IPS-18c (cell line): ENCODE results near the gene CNRIP1.

Source experiments
- H3K4me3 ChIP-seq: 2 replicates; pipeline ENCODE4 v1.7.0; 2013; ENCODE audit warnings: low read depth, mild to moderate bottlenecking, low read length, moderate library complexity; ENCODE audit not compliant: insufficient read depth
- H3K9me3 ChIP-seq: one replicate; pipeline ENCODE4 v1.6.1; 2013; ENCODE audit warnings: mild to moderate bottlenecking, low read length, moderate library complexity; ENCODE audit not compliant: control insufficient read depth, insufficient read depth

The CNRIP1 gene

DNA sequence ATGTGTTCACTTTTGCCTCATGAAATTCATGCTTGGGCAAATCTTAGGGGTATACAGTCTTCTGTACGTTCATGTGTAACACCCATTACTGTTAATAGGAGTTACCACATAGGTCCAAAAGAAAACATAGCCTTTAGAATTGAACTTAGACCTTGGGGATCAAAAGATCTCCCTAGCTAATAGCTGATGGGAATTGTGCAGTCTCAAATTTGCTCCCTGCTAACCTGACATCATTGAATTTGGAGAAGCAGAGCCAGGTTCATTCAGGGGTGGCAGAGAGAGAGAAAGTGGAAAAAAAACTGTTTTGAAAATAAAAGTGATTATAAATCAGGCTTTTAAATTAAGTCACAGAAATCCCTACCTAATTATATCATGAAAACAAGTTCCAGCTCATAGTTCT lies 39.4 kb downstream of the CNRIP1 start:
- Histone ChIP-seq H3K4me3 (no peak overlapping the region), H3K9me3 (no peaks in the 10 kb centered on the region)

DNA sequence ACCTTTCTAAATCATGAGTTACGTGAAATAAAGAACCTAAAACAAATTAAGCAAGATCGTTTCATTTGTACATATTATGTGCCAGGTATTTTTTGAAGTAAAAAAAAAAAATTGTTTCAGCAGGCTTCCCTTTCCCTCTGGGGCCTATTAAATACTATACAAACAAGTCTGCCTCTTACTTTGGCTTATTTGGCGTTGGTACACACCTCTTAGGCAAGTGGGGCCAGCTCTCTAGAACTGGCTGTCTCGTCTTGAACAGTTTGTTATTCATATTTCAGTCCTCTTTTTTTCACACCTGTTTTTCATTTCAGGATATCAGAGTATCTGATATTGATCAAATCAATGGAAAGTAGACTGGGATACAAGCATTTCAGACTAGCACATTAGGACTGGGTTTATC lies 40.1 kb downstream of the CNRIP1 start:
- no peak overlapping the region for H3K4me3 ChIP-seq
- H3K9me3 ChIP-seq = no peaks in the 10 kb centered on the region

GRCh38 chr2:68278169-68278568 lies 41.6 kb downstream of the CNRIP1 start:
- no peaks in the 10 kb centered on the region for H3K9me3 ChIP-seq

GRCh38 chr2:68274022-68274421 lies 45.7 kb downstream of the CNRIP1 start:
- H3K9me3 ChIP-seq = no peaks in the 10 kb centered on the region
- H3K4me3 ChIP-seq = no peak overlapping the region

More at GRCh38 chr2:68278169-68278568, 41.6 kb downstream of the CNRIP1 start:
- H3K4me3 ChIP-seq = no peak overlapping the region

- no peak overlapping the region for H3K4me3 ChIP-seq
- H3K9me3 ChIP-seq = no peaks in the 10 kb centered on the region
Observed at GRCh38 chr2:68272246-68272994, 47.3 kb downstream of the CNRIP1 start.

DNA sequence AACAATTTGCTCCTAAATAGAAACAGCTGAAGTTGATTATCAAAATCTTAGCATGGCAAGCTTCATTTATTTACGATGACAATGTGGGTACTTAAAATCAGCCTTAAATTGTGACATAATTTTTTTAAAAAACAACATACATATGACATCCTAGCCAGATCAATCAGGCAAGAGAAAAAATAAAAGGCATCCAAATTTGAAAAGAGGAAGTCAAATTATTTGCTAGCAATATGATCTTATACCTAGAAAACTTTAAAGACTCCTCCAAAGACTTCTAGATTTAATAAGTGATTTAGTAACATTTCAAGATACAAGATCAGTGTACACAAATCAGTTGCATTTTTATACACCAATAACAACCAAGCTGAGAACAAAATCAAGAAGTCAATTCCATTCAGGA lies 53.1 kb downstream of the CNRIP1 start:
- Histone ChIP-seq H3K9me3 (no peaks in the 10 kb centered on the region), H3K4me3 (no peak overlapping the region)

GRCh38 chr2:68263632-68264031 lies 56.1 kb downstream of the CNRIP1 start:
- Histone ChIP-seq H3K4me3 (no peak overlapping the region), H3K9me3 (no peaks in the 10 kb centered on the region)

GRCh38 chr2:68258851-68259250 lies 60.9 kb downstream of the CNRIP1 start:
- Histone ChIP-seq H3K4me3 (no peak overlapping the region), H3K9me3 (no peaks in the 10 kb centered on the region)

- H3K9me3 ChIP-seq = no peaks in the 10 kb centered on the region
- no peak overlapping the region for H3K4me3 ChIP-seq
Observed at GRCh38 chr2:68256093-68256450, 63.7 kb downstream of the CNRIP1 start.

GRCh38 chr2:68253219-68254068 lies 66.3 kb downstream of the CNRIP1 start:
- no peaks in the 10 kb centered on the region for H3K9me3 ChIP-seq
- H3K4me3 ChIP-seq = peak overlapping the region; percentile 90

GRCh38 chr2:68252400-68253218 lies 67.1 kb downstream of the CNRIP1 start, which contains the start of gene PPP3R1:
Gene PPP3R1 (minus strand): TSS chr2:68252532. CDS start chr2:68252127, 405 bp downstream.
- Histone ChIP-seq H3K9me3 (no peaks in the 10 kb centered on the region), H3K4me3 (peak within 1 kb of the TSS; percentile 91)

- Histone ChIP-seq H3K9me3 (no peaks in the 10 kb centered on the region), H3K4me3 (peak overlapping the region; percentile 91)
Observed at GRCh38 chr2:68251855-68252399, 67.8 kb downstream of the CNRIP1 start.

DNA sequence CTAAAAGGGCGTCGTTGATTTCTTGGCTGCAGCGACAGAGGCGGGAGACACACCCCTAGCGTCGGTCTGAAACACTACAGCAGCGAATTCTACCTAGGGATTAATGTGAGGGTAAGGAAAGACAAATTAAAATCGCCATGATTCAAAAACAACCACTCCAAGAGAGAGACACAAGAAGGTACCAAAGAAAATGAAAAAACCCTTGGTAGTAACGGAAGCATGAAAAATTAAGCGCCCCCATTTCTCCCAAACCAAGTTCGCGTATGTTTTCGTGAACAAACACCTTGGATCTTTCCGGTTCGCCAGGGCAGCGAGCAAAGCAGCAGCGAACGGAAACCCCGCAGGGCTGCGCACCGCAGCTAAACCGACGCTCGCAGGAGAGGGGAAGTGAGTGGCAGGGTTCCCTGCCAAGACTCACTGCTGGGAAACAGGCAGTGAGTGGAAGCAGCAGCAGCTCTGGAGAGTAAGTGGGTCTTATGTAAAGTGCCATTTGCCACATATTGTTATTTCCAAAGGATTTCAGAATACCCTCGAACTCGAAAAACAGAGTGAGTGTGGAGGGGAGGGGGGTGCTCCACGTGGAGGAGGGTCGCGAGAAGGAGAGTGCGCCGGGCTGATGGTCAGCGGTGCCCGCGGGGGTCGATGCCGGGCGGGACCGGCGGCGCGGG lies 68.4 kb downstream of the CNRIP1 start:
- Histone ChIP-seq H3K9me3 (no peaks in the 10 kb centered on the region), H3K4me3 (peak overlapping the region; percentile 91)

GRCh38 chr2:68250652-68251186 lies 69.0 kb downstream of the CNRIP1 start:
- H3K9me3 ChIP-seq = no peaks in the 10 kb centered on the region
- peak overlapping the region; percentile 91 for H3K4me3 ChIP-seq

GRCh38 chr2:68250196-68250595 lies 69.6 kb downstream of the CNRIP1 start:
- peak overlapping the region; percentile 91 for H3K4me3 ChIP-seq
- H3K9me3 ChIP-seq = no peaks in the 10 kb centered on the region

DNA sequence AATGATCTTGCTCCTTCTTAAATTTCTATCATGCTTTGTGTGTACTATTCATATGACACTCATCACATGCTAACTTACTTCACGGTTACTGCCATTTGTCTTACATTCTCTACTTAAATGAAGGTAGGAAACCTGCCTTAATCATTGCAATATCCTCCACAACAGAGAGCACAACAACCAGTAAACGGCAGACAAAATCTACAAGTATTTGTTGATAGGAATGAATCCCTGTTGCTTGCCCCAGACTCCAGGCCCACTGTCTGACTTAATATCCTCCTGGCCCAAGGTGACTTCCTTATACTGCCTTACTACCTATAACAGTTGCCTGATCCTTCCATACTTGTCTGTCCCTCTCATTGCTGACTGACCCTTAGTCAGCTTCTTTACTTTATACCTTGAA lies 70.9 kb downstream of the CNRIP1 start:
- Histone ChIP-seq H3K4me3 (no peak overlapping the region), H3K9me3 (no peaks in the 10 kb centered on the region)
